Choroid plexus epithelial cell (primary cell): ENCODE results near the gene KLHL17.
"Not testable (repeated sequence)": the region's sequence is repeated elsewhere in the genome, so short reads cannot be mapped to it uniquely, and the experiment has no call there.

Experiments used
- DNase-seq: peaks from one replicate; pipeline ENCODE4 v3.0.0-alpha.2; 2010; ENCODE audit warnings: low read depth
- H3K4me3 ChIP-seq: 2 replicates; pipeline ENCODE4 v1.5.1; 2011; ENCODE audit warnings: low read depth, mild to moderate bottlenecking, control low read depth, low read length, moderate library complexity
- TF ChIP-seq, protein P1 (sequence below): conservative IDR thresholded peaks from 2 replicates; pipeline ENCODE4 v1.5.1; 2011; ENCODE audit warnings: low read depth, mild to moderate bottlenecking, control low read depth, inconsistent platforms, low read length, moderate library complexity

Gene KLHL17

DNA sequence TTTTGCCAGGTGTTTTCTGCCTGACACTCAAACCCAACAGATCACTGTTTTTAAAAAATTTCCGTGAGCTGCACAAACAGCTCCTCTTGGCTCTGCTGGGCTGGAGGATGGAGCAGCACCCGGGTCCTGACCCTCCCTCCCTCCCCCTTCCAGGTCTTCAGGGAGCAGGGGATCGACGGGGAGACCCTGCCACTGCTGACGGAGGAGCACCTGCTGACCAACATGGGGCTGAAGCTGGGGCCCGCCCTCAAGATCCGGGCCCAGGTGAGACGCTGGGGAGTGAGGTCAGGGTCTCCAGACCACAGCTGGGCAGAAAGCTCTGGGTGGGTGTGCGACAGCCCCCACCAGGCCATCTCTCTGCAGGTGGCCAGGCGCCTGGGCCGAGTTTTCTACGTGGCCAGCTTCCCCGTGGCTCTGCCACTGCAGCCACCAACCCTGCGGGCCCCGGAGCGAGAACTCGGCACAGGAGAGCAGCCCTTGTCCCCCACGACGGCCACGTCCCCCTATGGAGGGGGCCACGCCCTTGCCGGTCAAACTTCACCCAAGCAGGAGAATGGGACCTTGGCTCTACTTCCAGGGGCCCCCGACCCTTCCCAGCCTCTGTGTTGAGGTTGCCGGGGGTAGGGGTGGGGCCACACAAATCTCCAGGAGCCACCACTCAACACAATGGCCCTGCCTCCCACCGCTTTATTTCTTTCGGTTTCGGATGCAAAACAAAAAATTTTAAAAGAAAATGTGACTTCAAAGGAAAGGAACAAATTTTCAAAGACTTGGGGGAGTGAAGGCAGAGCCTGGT lies 16.6 kb upstream of the KLHL17 start:
- H3K4me3 ChIP-seq: peak overlapping the region; percentile 69
- TF ChIP-seq, protein P1, sequence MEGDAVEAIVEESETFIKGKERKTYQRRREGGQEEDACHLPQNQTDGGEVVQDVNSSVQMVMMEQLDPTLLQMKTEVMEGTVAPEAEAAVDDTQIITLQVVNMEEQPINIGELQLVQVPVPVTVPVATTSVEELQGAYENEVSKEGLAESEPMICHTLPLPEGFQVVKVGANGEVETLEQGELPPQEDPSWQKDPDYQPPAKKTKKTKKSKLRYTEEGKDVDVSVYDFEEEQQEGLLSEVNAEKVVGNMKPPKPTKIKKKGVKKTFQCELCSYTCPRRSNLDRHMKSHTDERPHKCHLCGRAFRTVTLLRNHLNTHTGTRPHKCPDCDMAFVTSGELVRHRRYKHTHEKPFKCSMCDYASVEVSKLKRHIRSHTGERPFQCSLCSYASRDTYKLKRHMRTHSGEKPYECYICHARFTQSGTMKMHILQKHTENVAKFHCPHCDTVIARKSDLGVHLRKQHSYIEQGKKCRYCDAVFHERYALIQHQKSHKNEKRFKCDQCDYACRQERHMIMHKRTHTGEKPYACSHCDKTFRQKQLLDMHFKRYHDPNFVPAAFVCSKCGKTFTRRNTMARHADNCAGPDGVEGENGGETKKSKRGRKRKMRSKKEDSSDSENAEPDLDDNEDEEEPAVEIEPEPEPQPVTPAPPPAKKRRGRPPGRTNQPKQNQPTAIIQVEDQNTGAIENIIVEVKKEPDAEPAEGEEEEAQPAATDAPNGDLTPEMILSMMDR: no peak
- DNase-seq: no peak

DNA sequence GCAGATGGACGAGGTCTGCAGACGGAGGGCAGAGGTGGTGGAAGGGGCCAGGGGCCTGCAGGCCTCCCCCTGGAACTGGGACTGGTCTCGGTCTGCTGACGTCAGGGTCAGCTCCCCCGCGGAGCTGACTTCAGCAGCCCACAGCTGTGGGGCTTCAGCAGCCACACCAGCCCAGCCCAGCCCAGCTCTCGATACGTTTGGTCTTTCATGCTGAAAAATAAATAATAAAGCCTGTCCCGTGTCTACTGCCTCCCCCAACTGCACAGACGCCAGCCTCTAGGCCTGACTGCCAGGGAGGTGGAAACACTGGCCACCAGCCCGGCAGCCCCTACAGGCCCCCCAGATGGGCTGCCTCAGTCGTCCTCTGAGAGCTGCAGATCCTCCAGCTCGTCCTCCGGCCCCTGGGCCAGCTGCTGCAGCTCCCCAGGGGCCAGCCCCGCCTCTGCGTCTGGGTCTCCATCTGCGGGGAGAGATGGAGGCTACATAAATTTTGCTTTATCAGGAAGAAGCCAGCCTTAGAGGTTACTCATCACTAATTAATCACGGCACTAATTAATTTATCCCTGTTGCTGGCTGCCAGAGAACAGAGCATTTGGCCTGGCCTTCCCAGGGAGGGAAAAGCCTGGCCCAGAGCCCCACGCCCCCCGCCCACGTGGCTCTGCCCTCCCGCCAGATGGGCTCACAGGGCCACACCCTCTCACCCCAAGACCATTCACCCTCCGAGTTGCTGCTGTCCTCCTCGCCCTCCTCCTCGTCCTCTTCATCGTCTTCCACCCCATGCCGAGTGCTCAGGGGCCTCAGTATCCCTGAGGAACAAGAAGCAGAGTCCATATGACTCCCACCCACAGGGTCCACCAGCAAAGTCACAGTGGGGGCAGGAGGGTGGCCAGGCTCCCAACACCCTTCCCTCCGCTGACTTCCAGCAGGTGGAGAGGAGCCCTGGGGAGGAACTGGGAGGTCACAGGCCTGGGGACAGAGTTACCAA lies 15.8 kb upstream of the KLHL17 start:
- TF ChIP-seq, protein P1: no peak
- no peak overlapping the region for H3K4me3 ChIP-seq
- peak; percentile 98 for DNase-seq

DNA sequence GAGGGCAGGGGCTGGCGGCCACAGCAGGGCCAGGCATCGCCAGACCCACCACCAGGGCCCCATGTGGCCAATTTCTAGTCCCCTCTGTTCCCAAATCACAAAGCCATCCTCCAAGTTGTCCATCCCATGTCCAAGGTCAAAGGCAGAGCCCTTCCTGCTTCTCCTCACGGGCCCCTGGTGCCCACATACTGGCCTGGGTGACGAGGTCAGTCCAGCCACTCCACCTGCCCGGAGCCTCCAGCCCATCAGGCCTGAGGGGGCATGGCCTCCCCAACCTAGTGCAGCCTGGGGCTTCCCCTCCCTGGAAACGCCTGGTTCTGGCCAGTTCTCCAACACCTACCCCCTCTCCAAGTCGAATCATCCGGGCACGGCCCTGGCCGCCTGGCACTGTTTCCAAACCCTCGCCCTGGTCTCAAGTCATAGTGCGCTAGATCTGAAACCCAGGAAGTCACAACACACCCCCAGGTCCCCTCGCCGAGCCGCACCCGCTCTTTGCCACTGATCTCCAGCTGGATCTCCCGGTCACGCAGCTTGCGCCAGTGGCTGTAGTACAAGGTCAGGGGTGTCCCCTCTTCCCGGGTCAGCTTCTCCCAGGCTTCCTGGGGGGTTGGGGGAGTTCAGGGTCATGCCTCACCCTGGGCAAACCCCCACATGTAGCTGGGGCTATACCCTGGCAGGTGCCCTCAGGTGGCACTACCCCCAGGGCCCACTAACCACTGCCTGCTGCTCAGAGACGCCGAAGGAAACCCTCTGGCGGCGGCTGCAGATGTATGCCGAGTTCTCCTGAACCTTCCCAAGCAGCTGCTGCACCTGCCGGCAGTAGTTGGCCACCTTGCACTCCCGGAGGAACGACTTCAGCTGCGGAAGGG lies 14.5 kb upstream of the KLHL17 start:
- DNase-seq: no peak
- TF ChIP-seq, protein P1: no peak
- no peak overlapping the region for H3K4me3 ChIP-seq

DNA sequence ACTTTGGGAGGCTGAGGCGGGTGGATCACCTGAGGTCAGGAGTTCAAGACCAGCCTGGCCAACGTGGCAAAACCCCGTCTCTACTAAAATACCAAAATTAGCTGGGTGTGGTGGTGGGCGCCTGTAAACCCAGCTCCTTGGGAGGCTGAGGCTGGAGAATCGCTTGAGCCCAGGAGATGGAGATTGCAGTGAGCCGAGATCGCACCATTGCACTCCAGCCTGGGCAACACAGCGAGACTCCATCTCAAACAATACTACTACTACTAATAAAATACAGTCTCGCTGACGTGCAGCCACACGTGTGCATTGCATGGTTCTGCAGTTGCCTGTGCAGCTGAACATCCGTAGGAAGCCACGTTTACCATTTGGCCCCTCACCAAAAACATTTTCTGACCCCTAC lies 13.6 kb upstream of the KLHL17 start:
- DNase-seq, H3K4me3 ChIP-seq: not testable (repeated sequence)

DNA sequence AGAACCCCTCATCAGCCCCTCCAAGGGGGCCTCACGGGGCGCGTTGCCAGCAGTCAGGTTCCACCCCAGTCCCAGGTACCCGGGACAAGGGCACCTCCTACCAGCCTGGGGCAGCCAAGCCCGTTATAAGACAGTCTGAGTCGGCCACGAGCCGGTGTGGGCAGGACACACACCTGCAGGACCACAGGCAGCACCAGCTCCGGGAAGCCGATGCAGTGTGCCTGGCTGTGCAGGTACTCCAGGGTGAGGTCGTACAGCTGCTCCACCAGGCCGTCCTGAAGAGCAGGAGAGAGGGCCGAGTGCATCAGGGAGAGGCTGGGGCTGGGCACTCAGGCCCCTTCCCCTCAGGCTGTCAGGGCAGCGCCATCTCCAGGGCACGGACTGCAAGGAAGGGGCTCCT lies 12.4 kb upstream of the KLHL17 start:
- no peak for DNase-seq
- no peak overlapping the region for H3K4me3 ChIP-seq
- TF ChIP-seq, protein P1: no peak

DNA sequence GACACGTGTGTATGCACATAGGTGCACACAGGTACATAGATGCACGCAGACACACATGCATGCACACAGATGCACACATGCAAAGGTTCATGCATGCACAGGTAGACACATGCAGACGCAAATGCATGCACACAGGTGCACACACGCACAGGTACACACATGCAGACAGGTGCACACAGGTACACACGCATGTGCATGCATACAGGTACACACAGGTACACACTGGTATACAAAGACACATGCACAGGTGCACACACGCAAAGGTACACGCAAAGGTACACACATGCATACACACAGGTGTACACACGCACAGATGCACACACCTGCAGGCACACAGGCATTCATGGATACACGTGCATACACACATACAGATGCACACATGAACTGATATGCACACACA lies 10.1 kb upstream of the KLHL17 start:
- H3K4me3 ChIP-seq: no peak overlapping the region
- TF ChIP-seq, protein P1: no peak
- no peak for DNase-seq
